ENCODE data around the gene MEGF8.
A peak's percentile ranks its signal among the peaks of the same experiment; 100 is the strongest.
"Not testable (repeated sequence)": the region's sequence is repeated elsewhere in the genome, so short reads cannot be mapped to it uniquely, and the experiment has no call there.

MEGF8 gene

DNA sequence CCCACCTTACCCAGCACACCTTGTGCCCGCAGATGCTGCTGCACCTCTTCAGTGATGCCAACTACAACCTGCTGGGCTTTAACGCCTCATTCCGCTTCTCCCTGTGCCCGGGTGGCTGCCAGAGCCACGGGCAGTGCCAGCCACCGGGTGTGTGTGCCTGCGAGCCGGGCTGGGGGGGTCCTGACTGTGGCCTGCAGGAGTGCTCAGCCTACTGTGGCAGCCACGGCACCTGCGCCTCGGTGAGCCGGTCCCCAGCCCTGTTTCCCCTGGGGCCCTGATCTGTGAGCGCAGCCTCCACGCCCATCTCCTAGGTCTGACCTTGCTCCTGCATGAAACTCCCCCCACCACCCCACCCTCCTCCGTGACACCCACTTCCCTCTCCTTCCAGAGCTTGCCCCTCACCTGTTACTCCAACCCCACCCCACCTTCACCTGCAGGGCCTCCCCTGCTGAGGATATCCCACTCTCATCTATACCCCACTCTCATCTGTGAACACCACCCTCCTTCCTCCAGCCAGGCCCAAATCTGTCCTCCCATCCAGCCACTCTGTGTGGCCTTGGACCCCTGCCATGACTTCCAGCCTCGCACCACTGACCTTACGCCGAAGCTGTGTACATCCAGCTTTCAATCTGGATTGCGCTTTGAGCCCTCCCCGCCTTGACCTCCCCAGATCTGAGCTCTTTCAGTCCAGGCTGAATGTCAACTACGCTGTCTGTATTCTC is 8.7 kb downstream of the MEGF8 start:
- DNase-seq = no peak

DNA sequence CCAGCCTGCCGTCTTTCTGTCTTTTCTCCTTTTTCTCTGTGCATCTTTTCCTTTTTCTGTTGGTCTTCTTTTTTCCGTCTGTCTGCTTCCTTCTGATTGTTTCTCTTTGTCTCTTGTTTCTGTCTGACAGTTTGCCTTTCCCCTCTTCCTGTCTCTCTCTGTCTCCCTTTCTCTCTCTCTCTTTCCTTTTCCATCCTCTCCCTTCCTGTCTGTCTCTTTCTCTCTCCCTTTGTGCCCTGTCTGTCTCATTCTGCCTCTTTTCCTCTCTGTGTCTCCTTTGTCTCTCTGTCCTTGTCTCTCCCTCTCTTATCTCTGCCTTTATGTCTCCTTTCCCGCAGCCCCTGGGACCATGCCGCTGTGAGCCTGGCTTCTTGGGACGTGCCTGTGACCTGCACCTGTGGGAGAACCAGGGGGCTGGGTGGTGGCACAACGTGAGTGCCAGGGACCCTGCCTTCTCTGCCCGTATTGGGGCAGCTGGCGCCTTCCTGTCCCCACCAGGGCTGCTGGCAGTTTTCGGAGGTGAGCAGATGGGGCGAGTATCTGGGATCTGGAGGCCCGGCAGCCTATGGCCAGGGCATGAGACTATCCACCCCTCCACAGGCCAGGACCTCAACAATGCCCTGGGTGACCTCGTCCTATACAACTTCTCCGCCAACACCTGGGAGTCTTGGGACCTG is 9.4 kb downstream of the MEGF8 start:
- no peak for DNase-seq

DNA sequence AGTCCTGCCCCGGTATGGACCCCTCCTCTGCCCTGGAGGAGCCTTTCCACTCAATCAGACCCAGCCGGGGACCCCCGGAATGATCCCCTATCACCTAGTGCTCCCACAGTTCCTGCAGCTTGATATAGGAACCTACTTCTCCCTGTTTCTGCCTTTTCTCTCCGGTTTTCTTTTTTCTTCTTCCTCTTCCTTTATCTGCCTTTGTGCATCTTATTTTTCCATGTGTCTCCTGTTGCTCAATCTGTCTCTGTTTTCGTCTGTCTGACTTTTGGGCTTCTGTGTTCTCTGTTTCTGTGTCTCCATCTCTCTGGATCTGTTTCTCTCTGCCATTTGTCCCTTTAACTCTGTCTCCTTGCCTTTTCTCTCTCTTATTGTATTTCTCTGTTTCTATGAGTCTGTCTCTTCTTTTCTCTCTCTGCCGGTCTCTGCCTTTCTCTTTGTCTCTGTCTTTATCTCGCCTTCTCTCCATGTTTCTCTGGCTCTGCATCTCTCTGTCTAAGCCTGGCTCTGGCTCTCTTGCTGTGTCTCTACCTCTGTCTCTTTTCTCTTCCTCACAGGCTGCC is 10.0 kb downstream of the MEGF8 start:
- no peak for DNase-seq

DNA sequence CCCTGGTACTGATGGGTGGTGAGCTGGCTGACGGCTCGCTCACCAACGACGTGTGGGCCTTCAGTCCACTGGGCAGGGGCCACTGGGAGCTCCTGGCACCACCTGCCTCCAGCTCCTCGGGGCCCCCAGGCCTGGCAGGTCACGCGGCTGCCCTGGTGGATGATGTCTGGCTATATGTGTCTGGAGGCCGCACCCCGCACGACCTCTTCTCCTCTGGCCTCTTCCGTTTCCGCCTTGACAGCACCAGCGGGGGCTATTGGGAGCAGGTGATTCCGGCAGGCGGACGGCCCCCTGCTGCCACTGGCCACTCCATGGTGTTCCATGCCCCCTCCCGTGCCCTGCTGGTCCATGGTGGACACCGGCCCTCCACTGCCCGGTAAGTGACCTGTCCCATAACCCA is 10.5 kb downstream of the MEGF8 start:
- no peak for DNase-seq

DNA sequence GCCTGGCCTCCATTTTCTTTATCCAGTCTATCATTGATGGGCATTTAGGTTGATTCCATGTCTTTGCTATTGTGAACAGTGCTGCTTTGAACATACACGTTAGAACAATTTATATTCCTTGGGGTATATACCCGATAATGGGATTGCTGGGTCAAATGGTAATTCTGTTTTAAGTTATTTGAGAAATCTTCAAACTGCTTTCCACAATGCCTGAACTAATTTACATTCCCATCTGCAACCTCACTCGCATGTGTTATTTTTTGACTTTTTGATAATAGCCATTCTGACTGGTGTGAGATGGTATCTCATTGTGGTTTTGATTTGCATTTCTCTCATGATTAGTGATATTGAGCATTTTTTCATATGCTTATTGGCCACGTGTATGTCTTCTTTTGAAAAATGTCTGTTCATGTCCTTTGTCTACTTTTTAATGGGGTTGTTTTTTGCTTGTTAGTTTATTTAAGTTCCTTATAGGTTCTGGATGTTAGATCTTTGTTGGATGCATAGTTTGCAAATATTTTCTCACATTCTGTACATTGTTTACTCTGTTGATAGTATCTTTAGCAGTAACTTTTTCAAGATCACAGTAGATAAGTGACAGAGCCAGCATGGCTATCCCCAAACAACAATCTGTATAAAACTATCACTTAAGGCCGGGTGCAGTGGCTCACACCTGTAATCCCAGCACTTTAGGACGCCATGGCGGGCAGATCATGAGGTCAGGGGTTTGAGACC is 13.9 kb downstream of the MEGF8 start:
- not testable (repeated sequence) for DNase-seq

DNA sequence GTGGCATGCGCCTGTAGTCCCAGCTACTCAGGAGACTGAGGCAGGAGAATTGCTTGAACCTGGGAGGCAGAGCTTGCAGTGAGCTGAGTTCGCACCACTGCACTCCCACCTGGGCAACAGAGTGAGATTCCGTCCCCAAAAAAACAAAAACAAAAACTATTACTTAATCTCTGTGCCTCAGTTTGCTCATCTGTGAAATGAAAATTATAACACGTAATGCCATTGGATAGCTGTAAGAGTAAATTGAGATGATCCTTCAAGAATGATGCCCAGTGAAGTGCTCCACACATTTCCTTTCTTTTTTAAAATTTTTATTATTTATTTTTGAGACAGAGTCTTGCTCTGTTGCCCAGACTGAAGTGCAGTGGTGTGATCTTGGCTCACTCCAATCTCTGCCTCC is 14.5 kb downstream of the MEGF8 start:
- DNase-seq = not testable (repeated sequence)

DNA sequence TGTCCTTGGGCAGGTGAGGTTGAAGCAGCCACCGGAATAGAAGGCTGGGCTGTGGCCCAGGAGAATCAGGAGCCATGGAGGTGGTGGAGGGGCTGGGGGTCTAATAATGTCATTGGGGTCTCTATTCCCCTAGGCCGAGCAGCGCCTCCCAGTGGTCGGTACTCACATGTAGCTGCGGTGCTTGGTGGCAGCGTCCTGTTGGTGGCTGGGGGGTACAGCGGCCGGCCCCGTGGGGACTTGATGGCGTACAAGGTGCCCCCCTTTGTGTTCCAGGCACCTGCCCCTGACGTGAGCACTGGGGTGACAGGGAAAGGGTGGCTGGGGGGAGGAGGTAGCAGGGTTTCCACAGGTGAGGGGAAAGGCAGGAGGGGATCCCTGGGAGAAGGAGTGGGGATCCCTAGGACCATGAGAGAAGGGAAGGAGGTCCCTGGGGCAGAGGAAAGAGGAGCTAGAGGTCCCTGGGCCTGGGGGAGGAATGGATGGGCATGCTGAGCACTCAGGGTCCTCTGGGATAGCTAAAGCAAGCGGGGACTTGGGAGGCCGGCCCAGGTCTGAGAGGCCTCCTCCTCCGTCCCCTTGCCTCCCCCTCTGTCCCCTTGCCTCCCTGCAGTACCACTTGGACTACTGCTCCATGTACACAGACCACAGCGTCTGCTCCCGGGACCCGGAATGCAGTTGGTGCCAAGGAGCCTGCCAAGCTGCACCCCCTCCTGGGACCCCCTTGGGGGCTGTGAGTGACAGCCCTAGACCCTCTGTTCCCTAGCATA is 18.1 kb downstream of the MEGF8 start:
- no peak for DNase-seq

DNA sequence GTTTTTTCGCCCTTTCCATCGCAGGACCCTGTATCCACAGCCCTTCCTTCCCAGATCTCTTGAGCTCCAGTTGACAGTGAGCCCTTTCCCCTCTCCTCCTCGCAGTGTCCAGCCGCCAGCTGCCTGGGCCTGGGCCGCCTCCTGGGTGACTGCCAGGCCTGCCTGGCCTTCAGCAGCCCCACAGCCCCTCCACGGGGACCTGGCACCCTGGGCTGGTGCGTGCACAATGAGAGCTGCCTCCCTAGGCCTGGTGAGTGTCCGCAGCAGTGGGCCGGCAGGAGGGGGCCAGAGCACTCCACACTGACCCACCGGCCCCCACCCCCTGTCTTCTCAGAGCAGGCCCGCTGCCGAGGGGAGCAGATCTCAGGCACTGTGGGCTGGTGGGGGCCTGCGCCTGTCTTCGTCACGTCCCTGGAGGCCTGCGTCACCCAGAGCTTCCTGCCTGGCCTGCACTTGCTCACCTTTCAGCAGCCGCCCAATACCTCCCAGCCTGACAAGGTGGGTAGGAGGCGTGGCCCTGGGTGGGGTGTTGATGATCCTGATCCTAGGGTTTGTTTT is 19.0 kb downstream of the MEGF8 start:
- DNase-seq = no peak

DNA sequence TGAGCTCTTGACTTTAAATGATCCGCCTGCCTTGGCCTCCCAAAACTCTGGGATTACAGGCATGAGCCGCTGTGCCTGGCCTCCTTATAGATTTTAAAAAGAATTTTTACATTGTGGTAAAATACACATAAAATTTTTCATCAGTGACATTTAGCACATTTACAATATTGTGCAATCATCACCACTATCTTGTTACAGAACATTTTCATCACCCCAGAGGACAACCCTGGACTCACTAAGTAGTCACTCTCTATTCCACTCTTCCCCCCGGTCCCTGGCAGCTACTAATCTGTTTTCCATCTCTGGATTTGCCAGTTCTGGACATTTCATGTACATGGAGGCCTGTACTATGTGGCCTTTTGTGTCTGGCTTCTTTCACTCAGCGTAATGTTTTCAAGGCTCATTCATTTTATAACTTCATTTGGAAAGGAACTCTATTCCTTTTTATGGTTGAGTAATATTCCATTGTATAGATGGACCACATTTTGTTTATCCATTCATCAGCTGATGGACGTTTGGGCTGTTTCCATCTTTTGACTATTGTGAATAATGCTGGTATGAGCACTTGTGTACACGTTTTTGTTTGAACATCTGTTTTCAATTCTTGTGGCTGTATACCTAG is 19.9 kb downstream of the MEGF8 start:
- no peak for DNase-seq

DNA sequence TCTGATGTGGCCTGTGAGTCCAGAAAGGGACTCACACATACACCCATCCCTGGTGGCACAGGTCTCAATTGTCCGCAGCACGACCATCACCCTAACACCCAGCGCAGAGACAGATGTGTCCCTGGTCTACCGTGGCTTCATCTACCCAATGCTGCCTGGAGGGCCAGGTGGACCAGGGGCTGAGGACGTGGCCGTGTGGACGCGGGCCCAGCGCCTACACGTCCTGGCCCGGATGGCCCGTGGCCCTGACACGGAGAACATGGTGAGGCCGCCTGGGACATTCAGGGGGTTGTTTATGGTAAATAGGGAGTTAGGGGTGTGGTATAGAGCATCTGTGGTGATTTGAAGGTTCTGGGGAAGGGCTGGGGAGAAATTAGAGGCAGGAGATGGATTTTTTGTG is 22.8 kb downstream of the MEGF8 start:
- DNase-seq = no peak

DNA sequence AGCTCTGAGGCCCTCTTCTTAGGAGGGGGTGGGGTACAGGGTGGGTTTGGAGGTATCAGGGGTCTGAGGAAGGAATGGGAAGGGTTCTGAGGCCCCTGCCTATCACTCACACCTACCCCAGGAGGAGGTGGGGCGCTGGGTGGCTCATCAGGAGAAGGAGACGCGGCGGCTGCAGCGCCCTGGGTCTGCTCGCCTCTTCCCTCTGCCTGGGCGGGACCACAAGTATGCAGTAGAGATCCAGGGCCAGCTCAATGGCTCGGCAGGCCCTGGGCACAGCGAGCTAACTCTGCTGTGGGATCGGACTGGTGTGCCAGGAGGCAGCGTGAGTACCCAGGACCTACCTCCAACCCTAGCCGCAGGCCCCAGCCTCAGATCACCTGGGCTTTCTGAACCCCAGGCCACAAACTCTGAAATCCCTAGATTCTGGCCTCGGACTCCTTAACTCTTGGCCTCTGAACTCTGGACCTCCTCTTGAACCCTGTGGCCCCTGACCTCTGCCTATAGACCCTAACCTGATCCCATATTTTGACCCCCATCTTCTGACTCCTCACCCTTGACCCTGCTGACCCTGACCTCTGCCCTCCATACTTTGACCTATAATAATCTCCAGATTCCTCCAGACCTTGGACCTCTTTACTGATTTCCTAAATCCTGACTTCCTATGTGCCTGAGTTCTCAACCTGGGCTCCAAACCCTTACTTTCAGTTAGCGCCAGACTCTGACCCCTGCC is 24.1 kb downstream of the MEGF8 start:
- no peak for DNase-seq

DNA sequence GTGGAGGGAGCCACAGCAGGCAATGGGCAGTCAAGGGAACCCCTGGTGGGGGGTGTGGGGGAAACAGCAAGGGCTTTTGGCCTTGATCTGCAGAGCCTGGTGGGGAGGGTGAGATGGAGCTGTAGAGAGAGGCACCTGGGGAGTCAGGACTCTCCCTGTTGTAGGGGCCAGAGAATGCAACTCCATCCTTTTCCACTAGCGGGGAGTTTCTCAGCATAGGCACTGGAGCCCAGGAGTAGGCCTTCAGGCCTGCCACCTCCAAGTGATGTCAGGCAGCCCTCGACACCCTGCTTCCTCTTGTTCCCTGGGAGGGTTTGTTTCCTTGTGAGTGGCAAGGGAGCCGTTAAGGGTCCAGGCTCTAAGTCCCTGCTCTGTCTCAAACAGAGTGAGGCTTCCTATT is 25.0 kb downstream of the MEGF8 start:
- DNase-seq = no peak

DNA sequence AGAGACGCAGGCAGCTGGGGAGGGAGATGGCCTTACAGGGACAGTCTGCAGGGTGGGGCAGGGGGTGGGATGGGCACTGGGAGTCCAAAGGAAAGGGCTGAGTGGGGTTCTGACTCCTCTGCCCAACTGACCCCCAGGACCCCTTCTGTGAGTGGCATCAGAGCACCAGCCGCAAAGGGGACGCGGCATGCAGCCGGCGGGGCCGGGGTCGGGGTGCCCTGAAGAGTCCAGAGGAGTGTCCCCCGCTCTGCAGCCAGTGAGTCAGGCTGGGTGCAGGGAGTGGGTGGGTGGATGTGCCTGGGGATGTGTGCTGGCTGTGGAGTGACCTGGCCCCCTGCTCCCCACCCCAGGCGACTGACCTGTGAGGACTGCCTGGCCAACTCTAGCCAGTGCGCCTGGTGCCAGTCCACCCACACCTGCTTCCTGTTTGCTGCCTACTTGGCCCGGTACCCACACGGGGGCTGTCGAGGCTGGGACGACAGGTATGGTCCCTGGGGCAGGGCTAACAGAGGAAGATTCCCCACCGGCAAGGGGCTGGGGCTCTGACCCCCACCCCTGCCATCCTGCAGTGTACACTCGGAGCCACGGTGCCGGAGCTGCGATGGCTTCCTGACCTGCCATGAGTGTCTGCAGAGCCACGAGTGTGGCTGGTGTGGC is 25.8 kb downstream of the MEGF8 start:
- no peak for DNase-seq

DNA sequence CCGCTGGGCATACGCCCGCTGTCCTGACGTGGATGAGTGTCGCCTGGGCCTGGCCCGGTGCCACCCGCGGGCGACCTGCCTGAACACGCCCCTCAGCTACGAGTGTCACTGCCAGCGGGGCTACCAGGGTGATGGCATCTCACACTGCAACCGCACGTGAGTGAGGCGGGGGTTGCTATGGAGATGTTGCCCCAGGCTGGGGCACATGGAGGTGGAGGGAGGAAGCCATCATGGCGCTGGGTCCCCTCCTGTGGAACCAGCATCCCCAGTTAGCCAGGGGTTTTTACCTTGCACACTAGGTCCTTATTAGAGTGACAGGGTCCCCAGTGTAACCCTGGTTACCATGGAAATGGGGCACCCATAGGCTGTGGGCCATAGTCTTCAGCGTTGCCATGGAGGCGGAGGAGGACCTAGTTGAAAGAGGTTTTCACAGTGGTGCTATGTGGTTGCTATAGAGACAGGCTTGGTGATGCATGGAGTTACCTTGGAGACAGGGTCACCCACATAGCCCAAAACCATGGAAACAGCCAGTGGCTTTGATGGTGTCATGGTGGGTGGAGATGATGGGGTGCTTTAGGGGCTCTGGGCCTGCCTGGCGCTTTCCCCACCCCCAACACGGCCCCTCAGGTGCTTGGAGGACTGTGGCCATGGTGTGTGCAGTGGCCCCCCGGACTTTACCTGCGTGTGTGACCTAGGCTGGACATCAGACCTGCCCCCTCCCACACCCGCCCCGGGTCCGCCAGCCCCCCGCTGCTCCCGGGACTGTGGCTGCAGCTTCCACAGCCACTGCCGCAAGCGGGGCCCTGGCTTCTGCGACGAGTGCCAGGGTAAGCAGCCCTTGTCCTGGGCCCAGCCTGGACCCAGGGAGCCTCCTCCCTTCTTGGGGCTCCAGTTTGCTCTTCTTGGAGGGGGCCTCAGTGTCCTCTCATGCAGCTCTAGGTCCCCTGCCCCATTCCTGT is 27.1 kb downstream of the MEGF8 start:
- DNase-seq = peak; percentile 58 to 94 (median 89)

DNA sequence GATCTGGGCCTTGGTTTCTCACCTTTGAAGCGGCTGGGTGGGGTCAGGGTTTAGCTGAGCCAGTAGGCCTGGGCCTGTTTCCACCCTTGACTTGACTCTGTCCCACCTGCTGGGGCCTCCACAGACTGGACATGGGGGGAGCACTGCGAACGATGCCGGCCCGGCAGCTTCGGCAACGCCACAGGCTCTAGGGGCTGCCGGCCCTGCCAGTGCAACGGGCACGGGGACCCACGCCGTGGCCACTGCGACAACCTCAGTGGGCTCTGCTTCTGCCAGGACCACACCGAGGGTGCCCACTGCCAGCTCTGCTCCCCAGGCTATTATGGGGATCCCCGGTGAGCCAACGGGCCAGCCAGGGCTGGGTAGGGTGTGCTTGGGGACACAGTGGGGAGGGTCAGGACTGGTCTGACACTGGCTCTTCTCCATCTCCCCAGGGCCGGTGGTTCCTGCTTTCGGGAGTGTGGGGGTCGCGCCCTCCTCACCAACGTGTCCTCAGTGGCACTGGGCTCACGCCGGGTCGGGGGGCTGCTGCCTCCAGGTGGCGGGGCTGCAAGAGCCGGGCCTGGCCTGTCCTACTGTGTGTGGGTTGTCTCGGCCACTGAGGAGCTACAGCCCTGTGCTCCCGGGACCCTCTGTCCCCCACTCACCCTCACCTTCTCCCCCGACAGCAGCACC is 28.0 kb downstream of the MEGF8 start:
- no peak for DNase-seq

DNA sequence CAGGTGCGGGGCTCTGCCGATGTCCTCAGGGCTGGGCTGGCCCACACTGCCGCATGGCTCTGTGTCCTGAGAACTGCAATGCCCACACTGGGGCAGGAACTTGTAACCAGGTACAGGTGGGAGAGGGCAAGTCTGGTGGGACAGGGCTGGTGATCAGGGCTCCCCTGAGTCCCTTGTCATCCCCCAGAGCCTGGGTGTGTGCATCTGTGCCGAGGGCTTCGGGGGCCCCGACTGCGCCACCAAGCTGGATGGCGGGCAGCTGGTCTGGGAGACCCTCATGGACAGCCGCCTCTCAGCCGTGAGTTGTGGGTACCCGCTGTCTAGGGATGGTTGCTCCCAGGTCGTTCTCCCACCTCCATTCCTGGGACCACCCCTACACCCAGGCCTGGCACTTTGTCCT is 30.5 kb downstream of the MEGF8 start:
- no peak for DNase-seq

DNA sequence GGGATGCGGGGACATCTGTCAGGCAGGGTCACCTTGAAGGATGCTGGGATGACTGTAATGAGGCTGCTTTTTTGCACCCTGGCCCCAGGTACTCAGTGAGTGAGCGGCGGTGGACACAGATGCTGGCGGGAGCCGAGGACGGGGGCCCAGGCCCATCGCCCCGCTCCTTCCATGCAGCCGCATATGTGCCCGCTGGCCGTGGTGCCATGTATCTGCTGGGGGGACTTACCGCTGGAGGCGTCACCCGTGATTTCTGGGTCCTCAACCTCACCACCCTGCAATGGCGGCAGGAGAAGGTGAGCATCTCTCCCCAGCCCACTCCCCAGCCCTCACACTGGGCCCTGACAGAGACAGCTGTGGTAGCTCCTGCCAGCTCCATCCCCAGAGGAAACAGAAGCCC is 31.3 kb downstream of the MEGF8 start:
- DNase-seq = no peak

DNA sequence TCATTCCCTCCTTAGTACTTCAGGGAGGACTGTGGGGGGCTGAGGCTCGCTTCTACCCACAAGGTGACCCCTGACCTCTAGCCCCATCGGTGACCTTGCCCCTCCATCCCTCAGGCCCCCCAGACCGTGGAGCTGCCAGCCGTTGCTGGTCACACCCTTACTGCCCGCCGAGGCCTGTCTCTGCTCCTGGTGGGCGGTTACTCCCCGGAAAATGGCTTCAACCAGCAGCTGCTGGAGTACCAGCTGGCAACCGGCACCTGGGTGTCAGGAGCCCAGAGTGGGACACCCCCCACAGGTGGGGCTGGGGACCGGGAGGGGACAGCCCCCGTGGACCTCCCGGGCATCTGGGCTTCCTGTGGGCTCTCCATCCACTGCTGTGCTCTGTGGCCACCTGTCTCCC is 31.9 kb downstream of the MEGF8 start:
- DNase-seq = no peak

All from NCI-H1417 (cell line).